ENCODE results near the gene SEPHS1.

The SEPHS1 gene

GRCh38 chr10:13321576-13321975, 26.5 kb downstream of the SEPHS1 start:
- TF ChIP-seq GATA2 (IDR thresholded peaks at IDR 0.05; ENCODE audit: low read depth, low read length) (no peak), GATA3 (IDR thresholded peaks at IDR 0.05; ENCODE audit: low read depth, low read length) (no peak)

- TF ChIP-seq GATA3 (IDR thresholded peaks at IDR 0.05; ENCODE audit: low read depth, low read length) (no peak), GATA2 (IDR thresholded peaks at IDR 0.05; ENCODE audit: low read depth, low read length) (no peak)
These were observed 28.9 kb downstream of the SEPHS1 start for GRCh38 chr10:13319166-13319565.

DNA sequence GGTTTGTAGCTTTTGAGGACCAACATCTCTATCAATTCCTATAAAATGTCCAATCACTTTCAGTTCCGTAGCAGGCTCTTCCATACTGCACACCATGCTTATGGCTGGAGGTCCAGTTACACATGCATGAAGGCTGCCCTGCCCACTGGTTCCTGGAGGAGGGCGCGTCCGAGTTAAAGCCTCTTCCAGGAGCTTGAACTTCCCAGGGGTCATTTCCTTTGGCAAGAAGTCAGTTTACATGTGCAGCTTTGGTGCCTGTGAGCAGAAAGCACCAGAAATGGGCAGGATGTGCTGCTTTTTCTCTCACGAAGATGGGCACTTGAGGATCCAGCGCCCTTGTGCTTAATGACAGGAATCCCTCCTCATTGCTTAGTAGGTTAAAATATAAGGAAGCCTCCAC, 30.6 kb downstream of the SEPHS1 start:
- no peak for TF ChIP-seq GATA2 (IDR thresholded peaks at IDR 0.05; ENCODE audit: low read depth, low read length)
- TF ChIP-seq GATA3 (IDR thresholded peaks at IDR 0.05; ENCODE audit: low read depth, low read length) = no peak

- TF ChIP-seq GATA3 (IDR thresholded peaks at IDR 0.05; ENCODE audit: low read depth, low read length) = no peak
- TF ChIP-seq GATA2 (IDR thresholded peaks at IDR 0.05; ENCODE audit: low read depth, low read length) = no peak
These were observed 31.3 kb downstream of the SEPHS1 start for GRCh38 chr10:13316635-13317311.

GRCh38 chr10:13315361-13315760, 32.7 kb downstream of the SEPHS1 start:
- no peak for TF ChIP-seq GATA3 (IDR thresholded peaks at IDR 0.05; ENCODE audit: low read depth, low read length)
- no peak for TF ChIP-seq GATA2 (IDR thresholded peaks at IDR 0.05; ENCODE audit: low read depth, low read length)

GRCh38 chr10:13311177-13311575, 36.9 kb downstream of the SEPHS1 start:
- TF ChIP-seq GATA3 (IDR thresholded peaks at IDR 0.05; ENCODE audit: low read depth, low read length) = no peak
- TF ChIP-seq GATA2 (IDR thresholded peaks at IDR 0.05; ENCODE audit: low read depth, low read length) = no peak

DNA sequence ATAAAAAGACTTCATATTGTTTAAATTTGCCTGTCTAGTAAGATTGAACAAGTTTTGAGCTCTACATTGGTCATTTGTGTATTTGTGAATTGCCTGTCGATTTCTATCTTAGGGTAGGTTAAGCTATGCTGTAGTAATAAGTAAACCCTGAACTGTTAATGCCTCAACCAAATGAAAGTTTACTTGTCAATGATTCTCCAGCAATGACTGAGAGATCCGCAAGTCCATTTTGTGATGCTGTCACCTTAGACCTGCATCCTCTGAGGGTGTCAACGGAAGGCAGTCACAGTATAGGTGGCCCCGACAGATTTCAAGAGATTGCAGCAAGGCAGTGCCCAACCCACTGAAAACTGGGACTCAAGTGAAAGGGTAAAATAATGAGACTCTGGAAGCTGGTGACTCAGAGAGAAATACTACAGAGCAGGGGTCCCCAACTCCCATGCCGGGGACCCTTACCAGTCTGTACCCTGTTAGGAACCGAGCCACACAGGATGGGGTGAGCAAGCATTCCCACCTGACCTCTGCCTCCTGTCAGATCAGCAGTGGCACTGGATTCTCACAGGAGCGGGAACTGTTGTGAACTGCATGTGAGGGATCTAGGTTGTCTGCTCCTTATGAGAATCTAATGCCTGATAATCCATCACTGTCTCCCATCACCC, 37.4 kb downstream of the SEPHS1 start:
- no peak for TF ChIP-seq GATA2 (IDR thresholded peaks at IDR 0.05; ENCODE audit: low read depth, low read length)
- no peak for TF ChIP-seq GATA3 (IDR thresholded peaks at IDR 0.05; ENCODE audit: low read depth, low read length)

DNA sequence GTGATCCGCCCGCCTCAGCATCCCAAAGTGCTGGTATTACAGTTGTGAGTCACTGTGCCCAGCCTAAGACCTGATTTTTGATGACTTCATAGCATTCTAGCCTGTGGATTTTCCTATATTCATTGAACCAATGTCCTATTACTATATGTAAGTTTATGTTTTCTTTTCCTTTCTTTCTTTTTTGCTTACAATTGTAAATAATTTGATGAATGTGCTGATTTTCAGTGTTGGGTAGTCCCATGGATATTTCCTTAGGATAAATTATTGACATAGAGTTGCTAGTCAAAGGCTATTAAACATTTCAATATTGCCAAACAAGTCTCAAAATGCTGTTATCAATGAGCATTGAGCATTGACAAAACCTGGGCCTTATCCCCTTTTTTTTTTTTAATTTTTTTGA, 38.3 kb downstream of the SEPHS1 start:
- TF ChIP-seq GATA2 (IDR thresholded peaks at IDR 0.05; ENCODE audit: low read depth, low read length) = no peak
- no peak for TF ChIP-seq GATA3 (IDR thresholded peaks at IDR 0.05; ENCODE audit: low read depth, low read length)

GRCh38 chr10:13308096-13308495, 40.0 kb downstream of the SEPHS1 start:
- TF ChIP-seq GATA3 (IDR thresholded peaks at IDR 0.05; ENCODE audit: low read depth, low read length) (no peak), GATA2 (IDR thresholded peaks at IDR 0.05; ENCODE audit: low read depth, low read length) (no peak)

DNA sequence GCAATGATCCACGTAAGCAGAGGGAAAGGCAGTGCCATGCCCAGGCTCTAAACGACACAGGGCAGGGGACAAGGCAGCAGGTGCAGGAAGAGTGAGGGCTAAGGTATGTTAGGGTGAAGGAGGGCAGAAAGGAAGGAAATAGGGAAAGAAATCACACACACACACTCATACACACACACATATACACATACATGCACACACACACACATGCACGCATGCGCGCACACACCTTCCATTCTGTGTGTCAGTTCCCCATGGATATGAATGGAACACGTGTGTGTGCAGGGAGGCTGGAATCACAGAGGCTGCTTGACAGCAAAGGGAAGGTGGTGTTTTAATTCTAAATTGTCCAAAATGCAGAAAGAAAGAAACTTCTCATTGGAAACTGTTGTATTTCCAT, 42.0 kb downstream of the SEPHS1 start:
- TF ChIP-seq GATA2 (IDR thresholded peaks at IDR 0.05; ENCODE audit: low read depth, low read length) (no peak), GATA3 (IDR thresholded peaks at IDR 0.05; ENCODE audit: low read depth, low read length) (no peak)

DNA sequence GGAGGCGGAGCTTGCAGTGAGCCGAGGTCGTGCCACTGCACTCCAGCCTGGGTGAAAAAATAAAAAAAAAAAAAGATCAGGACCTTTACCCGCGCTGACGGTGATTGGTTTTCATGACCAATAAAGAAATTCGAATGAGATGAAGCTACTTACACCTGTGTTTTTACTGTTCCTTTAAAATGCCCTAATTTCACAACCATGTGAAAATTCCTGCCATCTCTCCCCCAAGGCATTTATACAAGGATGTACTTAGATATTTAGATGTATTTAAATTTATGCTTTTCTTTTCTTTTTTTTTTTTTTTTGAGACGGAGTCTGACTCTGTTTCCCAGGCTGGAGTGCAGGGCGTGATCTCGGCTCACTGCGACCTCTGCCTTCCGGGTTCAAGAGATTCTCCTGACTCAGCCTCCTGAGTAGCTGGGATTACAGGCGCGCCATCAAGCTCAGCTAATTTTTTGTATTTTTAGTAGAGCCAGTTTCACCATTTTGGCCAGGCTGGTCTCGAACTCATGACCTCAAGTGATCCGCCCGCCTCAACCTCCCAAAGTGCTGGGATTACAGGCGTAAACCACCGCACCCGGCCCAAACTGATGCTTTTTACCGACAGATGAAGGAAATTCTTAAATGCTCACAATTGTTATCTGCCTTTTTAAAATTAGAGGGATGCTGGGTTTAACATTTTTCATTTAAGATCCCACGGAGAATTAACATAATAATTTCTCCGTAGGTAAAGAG, 45.1 kb downstream of the SEPHS1 start:
- TF ChIP-seq GATA2 (IDR thresholded peaks at IDR 0.05; ENCODE audit: low read depth, low read length) (no peak), GATA3 (IDR thresholded peaks at IDR 0.05; ENCODE audit: low read depth, low read length) (no peak)

DNA sequence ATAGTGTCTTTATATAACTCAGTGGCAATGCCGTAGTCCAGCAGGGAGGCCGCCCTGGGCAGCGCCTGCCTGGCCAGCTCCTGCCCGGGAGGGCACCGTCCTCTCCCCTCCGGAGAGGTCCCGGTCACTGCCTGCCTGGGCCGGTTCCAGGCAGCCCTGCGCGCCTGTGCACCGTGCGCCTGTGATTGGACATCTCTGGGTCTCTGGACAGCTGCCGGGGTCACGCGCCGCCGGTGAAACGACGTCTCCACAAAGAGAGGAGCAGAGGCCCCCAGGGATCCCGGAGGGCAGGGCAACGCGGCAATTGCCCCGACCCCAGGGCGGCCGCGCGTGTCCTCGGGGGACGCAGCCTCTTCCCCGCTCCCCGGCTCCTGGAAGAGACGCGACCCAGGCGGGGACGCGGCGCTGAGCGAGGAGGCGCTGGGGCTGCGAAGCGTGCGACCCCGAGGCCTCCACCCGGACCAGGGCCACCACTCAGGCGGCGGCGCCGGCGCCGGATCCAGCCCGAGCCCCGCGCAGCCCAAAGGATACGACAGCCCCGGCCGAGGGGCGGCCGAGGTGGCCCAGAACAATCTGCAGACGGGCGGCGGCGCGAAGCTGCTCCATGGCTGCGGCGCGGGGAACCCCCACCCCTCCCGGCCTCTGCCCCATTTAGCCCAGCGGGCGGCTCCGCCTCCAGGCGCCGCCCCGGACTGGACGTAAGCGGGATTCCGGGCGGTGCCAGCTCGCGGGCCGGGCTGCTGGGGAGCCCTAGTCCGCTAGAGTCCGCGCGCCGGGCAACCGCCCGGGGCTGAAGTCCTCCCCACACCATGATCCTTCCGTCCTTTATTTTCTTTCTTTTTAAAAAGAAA, 48.4 kb downstream of the SEPHS1 start, which contains the start of gene PHYH:
TSS of gene PHYH (minus strand) at position 628 of the 851 bp plus-strand sequence. CDS start at position 606, 22 bp downstream.
- TF ChIP-seq GATA2 (IDR thresholded peaks at IDR 0.05; ENCODE audit: low read depth, low read length) (no peak), GATA3 (IDR thresholded peaks at IDR 0.05; ENCODE audit: low read depth, low read length) (no peak)

DNA sequence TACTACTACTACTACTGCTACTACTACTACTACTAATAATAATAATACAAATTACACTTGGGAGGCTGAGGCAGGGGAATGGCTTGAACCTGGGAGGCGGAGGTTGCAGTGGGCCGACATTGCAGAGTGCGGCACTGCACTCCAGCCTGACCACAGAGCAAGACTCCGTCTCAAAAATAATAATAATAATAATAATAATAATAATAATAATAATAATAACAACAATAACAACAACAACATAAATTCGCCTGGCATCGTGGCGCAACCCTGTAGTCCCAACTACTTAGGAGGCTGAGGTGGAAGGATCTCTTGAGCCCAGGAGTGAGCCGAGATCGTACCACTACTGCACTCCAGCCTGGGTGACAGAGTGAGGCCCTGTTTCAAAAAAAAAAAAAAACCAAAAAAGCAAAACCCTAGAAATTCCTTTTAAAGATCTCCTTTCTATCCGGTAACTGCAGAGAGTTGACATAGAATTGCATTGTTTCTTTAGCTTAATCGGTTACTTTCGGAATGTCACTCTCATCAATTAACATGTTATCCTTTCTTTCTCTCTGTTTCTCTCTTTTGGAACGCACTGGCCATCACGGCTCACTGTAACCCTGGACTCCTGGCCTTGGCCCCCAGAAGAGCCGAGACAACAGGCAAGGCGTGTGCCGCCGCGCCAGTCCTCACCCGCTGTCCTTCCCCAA, 49.2 kb downstream of the SEPHS1 start:
- TF ChIP-seq GATA2 (IDR thresholded peaks at IDR 0.05; ENCODE audit: low read depth, low read length) (no peak), GATA3 (IDR thresholded peaks at IDR 0.05; ENCODE audit: low read depth, low read length) (no peak)

All from SH-SY5Y (cell line).